ENCODE data around the gene UVSSA. TPM values are rescaled to one million over a fixed set of nuclear protein-coding genes. Genes with fewer than 3 reads are reported as not detected.

Gene UVSSA
- total RNA-seq, 1 experiment from 2014 or later, result 26.3 TPM

DNA sequence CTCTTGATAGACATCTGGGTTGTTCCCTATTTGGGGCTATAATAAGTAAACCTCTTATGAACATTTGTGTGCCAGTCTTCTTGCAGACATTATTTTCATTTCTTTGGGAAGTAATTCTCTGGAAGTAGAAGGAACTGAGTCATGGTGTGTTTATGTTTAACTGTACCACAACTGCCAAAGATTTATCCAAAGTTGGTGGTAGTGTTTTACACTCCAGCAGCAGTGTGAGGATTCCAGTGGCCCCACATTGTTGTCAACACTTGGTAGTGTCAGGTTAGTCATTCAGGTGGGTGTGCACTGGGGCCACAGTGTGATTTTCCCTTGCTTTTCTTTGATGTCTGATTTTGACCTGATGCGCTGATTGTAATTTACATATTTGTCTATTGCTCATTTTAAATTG lies 5.0 kb upstream of the UVSSA start:
- H3K9me3 Mint-ChIP-seq (ENCODE audit: unreplicated experiment), result no peaks in the 10 kb centered on the region
- Histone ChIP-seq H3K9me3 (no peaks in the 10 kb centered on the region), H3K36me3 (ENCODE audit: control insufficient read depth, insufficient read depth, low read length) (peaks cover 2% of the 10 kb centered on the region), H3K4me1 (no peaks in the 10 kb centered on the region), H3K4me3 (ENCODE audit: low read depth, low read length) (no peak overlapping the region), H3K27me3 (replicated peaks; ENCODE audit: control insufficient read depth, insufficient read depth, low read length) (no peaks in the 10 kb centered on the region)
- CTCF ChIA-PET, result no interaction called here
- H3K27me3 Mint-ChIP-seq (ENCODE audit: insufficient read depth, unreplicated experiment), result no peaks in the 10 kb centered on the region
- no TSS peak for BruUV-seq (replicated peaks)
- intact Hi-C loops (cut with micrococcal nuclease; ENCODE audit: unreplicated experiment), result no loop called here
- H3K36me3 Mint-ChIP-seq (ENCODE audit: insufficient read depth, unreplicated experiment), result peaks cover 59% of the 10 kb centered on the region
- TF ChIP-seq, protein P1, sequence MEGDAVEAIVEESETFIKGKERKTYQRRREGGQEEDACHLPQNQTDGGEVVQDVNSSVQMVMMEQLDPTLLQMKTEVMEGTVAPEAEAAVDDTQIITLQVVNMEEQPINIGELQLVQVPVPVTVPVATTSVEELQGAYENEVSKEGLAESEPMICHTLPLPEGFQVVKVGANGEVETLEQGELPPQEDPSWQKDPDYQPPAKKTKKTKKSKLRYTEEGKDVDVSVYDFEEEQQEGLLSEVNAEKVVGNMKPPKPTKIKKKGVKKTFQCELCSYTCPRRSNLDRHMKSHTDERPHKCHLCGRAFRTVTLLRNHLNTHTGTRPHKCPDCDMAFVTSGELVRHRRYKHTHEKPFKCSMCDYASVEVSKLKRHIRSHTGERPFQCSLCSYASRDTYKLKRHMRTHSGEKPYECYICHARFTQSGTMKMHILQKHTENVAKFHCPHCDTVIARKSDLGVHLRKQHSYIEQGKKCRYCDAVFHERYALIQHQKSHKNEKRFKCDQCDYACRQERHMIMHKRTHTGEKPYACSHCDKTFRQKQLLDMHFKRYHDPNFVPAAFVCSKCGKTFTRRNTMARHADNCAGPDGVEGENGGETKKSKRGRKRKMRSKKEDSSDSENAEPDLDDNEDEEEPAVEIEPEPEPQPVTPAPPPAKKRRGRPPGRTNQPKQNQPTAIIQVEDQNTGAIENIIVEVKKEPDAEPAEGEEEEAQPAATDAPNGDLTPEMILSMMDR (IDR thresholded peaks at IDR 0.05; ENCODE audit: insufficient read depth in 1 of 2, low read depth in 1 of 2, low read length in 1 of 2, severe bottlenecking in 1 of 2, unreplicated experiment in 1 of 2), result no peak
- POLR2A ChIA-PET, result no interaction called here
- H3K27ac Mint-ChIP-seq (ENCODE audit: unreplicated experiment), result no peak overlapping the region
- no peak overlapping the region for H3K4me3 Mint-ChIP-seq (ENCODE audit: unreplicated experiment)
- no peak for DNase-seq
- peaks cover 21% of the 10 kb centered on the region for H3K4me1 Mint-ChIP-seq (ENCODE audit: low read depth, unreplicated experiment)

GRCh38 chr4:1344696-1345095 lies 2.3 kb upstream of the UVSSA start:
- BruUV-seq (replicated peaks), result no TSS peak
- DNase-seq, result no peak
- no peaks in the 10 kb centered on the region for H3K27me3 ChIP-seq (replicated peaks; ENCODE audit: control insufficient read depth, insufficient read depth, low read length)
- H3K4me1 ChIP-seq, result 0 out of 2 replicates have a peak, but pooled peaks cover 10% of the 10 kb centered on the region
- POLR2A ChIA-PET, result no interaction called here
- CTCF ChIA-PET, result no interaction called here
- H3K9me3 Mint-ChIP-seq (ENCODE audit: unreplicated experiment), result no peaks in the 10 kb centered on the region
- no peak overlapping the region for H3K4me3 ChIP-seq (ENCODE audit: low read depth, low read length)
- no peaks in the 10 kb centered on the region; the same call in 1 of the 2 replicates for H3K36me3 ChIP-seq (ENCODE audit: control insufficient read depth, insufficient read depth, low read length)
- peaks cover 20% of the 10 kb centered on the region for H3K4me1 Mint-ChIP-seq (ENCODE audit: low read depth, unreplicated experiment)
- H3K27me3 Mint-ChIP-seq (ENCODE audit: insufficient read depth, unreplicated experiment), result no peaks in the 10 kb centered on the region
- H3K9me3 ChIP-seq, result no peaks in the 10 kb centered on the region
- TF ChIP-seq, protein P1 (IDR thresholded peaks at IDR 0.05; ENCODE audit: insufficient read depth in 1 of 2, low read depth in 1 of 2, low read length in 1 of 2, severe bottlenecking in 1 of 2, unreplicated experiment in 1 of 2), result no peak
- H3K36me3 Mint-ChIP-seq (ENCODE audit: insufficient read depth, unreplicated experiment), result peaks cover 32% of the 10 kb centered on the region
- intact Hi-C loops (cut with micrococcal nuclease; ENCODE audit: unreplicated experiment), result no loop called here
- peak overlapping the region; percentile 85 for H3K4me3 Mint-ChIP-seq (ENCODE audit: unreplicated experiment)
- H3K27ac Mint-ChIP-seq (ENCODE audit: unreplicated experiment), result peak overlapping the region; percentile 83

DNA sequence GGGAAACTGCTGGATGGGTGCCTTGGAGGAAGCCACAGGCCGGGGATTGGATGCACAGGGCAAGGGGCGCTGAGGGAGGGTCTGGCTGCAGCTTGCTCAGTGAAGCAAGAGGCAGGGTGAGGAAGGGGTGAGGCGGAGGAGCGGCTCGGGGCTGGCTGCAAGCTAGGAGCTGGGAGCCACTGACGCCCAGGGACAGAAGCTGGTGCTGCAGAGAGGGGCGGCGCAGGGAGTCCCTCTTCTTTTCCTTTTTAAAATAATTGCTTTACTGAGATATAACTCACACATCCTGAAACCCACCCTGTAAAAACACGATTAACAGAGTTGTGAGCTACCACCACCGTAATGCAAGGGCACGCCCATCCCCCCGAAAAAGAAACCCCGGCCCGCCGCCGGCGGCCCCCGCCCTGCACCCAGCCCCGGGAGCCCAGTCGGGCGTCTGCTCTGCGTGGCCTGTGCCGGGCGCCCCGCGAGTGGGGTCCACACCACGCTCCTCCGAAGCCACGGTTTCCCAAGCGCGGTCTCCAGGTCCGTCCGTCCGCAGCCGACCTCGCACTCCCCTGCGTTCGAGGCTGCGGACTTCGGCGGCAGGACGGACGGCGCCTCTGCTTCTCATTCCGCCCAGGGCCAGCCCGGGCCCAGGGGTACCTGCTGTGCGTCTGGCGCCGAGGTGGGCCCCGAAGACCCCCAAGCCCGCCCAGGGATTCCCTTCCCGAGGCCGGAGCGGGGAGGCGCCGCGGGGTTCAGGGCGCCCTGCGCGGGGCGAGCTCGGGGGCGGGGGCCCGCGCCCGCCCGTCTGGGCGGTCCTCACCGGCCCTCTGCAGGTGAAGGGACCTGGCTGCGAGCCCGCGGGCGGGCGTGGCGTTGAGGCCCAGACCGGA lies 866 bp upstream of the UVSSA start:
- peak; percentile 68 to 75 for DNase-seq
- no peaks in the 10 kb centered on the region for H3K9me3 ChIP-seq
- BruUV-seq (replicated peaks), result TSS peak; percentile 37
- Mint-ChIP-seq H3K27ac (ENCODE audit: unreplicated experiment) (peak overlapping the region; percentile 83), H3K4me1 (ENCODE audit: low read depth, unreplicated experiment) (peaks cover 20% of the 10 kb centered on the region), H3K9me3 (ENCODE audit: unreplicated experiment) (no peaks in the 10 kb centered on the region), H3K27me3 (ENCODE audit: insufficient read depth, unreplicated experiment) (no peaks in the 10 kb centered on the region), H3K36me3 (ENCODE audit: insufficient read depth, unreplicated experiment) (peaks cover 18% of the 10 kb centered on the region), H3K4me3 (ENCODE audit: unreplicated experiment) (peak overlapping the region; percentile 85)
- peak overlapping the region; percentile 91 for H3K4me3 ChIP-seq (ENCODE audit: low read depth, low read length)
- POLR2A ChIA-PET, result interaction anchor here (0.6 to 2.3 kb wide), 10 partner anchors 56 to 564 kb away, joined by 3 to 25 read pairs (median 4); partner anchors contain the start of genes CTBP1, MAEA, SLBP and TACC3
- TF ChIP-seq, protein P1 (IDR thresholded peaks at IDR 0.05; ENCODE audit: insufficient read depth in 1 of 2, low read depth in 1 of 2, low read length in 1 of 2, severe bottlenecking in 1 of 2, unreplicated experiment in 1 of 2), result no peak
- 0 out of 2 replicates have a peak, but pooled peaks cover 10% of the 10 kb centered on the region for H3K4me1 ChIP-seq
- no peaks in the 10 kb centered on the region for H3K36me3 ChIP-seq (ENCODE audit: control insufficient read depth, insufficient read depth, low read length)
- H3K27me3 ChIP-seq (replicated peaks; ENCODE audit: control insufficient read depth, insufficient read depth, low read length), result no peaks in the 10 kb centered on the region
- intact Hi-C loops (cut with micrococcal nuclease; ENCODE audit: unreplicated experiment), result loop anchor here (1.0 kb wide), 2 partner anchors 57 to 97 kb away; partner anchors contain the start of genes CTBP1 and MAEA
- CTCF ChIA-PET, result interaction anchor here (0.6 to 1.3 kb wide), 9 partner anchors 10 to 421 kb away, joined by 3 to 10 read pairs (median 3); partner anchors contain the start of genes IDUA and MAEA
